Ishikawa (cell line): ENCODE results near the gene NACC2.

Experiments
- CEBPB ChIP-seq: IDR thresholded peaks from 2 replicates; pipeline ENCODE4 v1.6.1; 2012
- CREB1 ChIP-seq: IDR thresholded peaks from 2 replicates; pipeline ENCODE4 v1.6.1; 2012; ENCODE audit warnings: low read depth
- EGR1 ChIP-seq: IDR thresholded peaks from 2 replicates; pipeline ENCODE4 v1.6.1; 2012
- EP300 ChIP-seq: IDR thresholded peaks from 2 replicates; pipeline ENCODE4 v1.6.1; 2012; ENCODE audit warnings: borderline replicate concordance
- FOXM1 ChIP-seq: IDR thresholded peaks from 2 replicates; pipeline ENCODE4 v1.6.1; 2012; ENCODE audit warnings: low read depth, borderline replicate concordance
- NFIC ChIP-seq: IDR thresholded peaks from 2 replicates; pipeline ENCODE4 v1.6.1; 2012
- RAD21 ChIP-seq: IDR thresholded peaks from 2 replicates; pipeline ENCODE4 v1.6.1; 2012; ENCODE audit warnings: low read depth
- TAF1 ChIP-seq: IDR thresholded peaks from 2 replicates; pipeline ENCODE4 v1.6.1; 2012; ENCODE audit warnings: low read depth, mild to moderate bottlenecking
- TCF12 ChIP-seq: IDR thresholded peaks from 2 replicates; pipeline ENCODE4 v1.6.1; 2012; ENCODE audit warnings: low read depth
- TEAD4 ChIP-seq: IDR thresholded peaks from 2 replicates; pipeline ENCODE4 v1.6.1; 2012
- YY1 ChIP-seq: IDR thresholded peaks from 2 replicates; pipeline ENCODE4 v1.6.1; 2012; ENCODE audit warnings: low read depth
- ZBTB7A ChIP-seq: IDR thresholded peaks from 2 replicates; pipeline ENCODE4 v1.6.1; 2012; ENCODE audit warnings: low read depth
- TF ChIP-seq, protein P1 (sequence below): IDR thresholded peaks from 2 replicates; pipeline ENCODE4 v1.6.1; 2012
- TF ChIP-seq, protein P2 (sequence below): IDR thresholded peaks from 2 replicates; pipeline ENCODE4 v1.6.1; 2012; ENCODE audit warnings: low read depth, mild to moderate bottlenecking
- TF ChIP-seq, protein P3 (sequence below): IDR thresholded peaks from 2 replicates; pipeline ENCODE4 v1.6.1; 2012

Gene NACC2

DNA sequence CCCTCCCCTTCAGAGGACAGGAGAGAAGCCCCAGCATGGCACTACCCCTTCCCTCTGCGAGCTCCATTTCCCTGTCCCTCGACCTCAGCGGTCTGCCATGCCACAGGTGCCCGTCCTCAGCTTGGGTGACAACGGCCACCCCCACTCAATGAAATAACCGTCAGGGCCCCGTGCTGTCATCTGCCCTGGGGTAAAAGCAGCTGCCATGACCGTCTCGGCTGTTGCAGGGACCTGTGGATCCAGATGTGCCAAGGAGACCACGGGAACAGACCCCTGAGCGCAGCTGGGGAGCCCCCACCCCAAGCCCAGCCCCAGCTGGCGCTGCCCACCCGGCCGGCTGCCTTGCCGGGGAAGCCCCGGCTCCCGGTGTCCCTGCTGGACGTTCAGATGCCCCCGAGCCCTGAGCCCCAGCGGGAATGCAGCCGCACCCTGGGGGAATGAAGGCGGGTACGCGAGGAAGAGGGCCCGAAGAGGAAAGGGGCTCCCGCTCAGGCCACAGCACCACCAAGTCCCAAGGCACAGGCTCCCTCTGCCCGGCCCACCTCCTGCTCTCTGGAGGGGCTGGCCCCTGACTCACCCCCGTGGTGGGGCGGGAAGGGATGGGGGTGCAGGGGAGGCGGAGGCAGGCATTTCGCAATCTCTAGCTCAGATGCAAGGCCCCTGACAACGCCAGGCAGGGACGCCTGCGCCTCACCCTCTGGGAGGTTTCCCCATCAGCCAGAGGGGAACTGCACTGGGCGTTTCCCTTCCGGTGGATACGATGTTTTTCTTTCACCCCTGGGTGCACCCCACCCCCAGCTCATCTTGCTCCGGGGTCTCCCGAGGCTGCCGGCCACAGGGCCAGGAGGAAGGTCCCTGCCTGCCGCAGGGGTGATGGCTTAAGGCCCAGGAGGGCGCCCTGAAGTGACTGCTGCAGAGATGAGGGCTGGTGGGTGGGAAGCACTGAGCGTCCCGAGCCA is 49.2 kb downstream of the NACC2 start:
- TF ChIP-seq CREB1 (no peak), CEBPB (peak; percentile 40; the same call in 1 of the 2 replicates)
- TF ChIP-seq, protein P1, sequence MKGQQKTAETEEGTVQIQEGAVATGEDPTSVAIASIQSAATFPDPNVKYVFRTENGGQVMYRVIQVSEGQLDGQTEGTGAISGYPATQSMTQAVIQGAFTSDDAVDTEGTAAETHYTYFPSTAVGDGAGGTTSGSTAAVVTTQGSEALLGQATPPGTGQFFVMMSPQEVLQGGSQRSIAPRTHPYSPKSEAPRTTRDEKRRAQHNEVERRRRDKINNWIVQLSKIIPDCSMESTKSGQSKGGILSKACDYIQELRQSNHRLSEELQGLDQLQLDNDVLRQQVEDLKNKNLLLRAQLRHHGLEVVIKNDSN = no peak
- TF ChIP-seq, protein P2, sequence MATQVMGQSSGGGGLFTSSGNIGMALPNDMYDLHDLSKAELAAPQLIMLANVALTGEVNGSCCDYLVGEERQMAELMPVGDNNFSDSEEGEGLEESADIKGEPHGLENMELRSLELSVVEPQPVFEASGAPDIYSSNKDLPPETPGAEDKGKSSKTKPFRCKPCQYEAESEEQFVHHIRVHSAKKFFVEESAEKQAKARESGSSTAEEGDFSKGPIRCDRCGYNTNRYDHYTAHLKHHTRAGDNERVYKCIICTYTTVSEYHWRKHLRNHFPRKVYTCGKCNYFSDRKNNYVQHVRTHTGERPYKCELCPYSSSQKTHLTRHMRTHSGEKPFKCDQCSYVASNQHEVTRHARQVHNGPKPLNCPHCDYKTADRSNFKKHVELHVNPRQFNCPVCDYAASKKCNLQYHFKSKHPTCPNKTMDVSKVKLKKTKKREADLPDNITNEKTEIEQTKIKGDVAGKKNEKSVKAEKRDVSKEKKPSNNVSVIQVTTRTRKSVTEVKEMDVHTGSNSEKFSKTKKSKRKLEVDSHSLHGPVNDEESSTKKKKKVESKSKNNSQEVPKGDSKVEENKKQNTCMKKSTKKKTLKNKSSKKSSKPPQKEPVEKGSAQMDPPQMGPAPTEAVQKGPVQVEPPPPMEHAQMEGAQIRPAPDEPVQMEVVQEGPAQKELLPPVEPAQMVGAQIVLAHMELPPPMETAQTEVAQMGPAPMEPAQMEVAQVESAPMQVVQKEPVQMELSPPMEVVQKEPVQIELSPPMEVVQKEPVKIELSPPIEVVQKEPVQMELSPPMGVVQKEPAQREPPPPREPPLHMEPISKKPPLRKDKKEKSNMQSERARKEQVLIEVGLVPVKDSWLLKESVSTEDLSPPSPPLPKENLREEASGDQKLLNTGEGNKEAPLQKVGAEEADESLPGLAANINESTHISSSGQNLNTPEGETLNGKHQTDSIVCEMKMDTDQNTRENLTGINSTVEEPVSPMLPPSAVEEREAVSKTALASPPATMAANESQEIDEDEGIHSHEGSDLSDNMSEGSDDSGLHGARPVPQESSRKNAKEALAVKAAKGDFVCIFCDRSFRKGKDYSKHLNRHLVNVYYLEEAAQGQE = no peak

DNA sequence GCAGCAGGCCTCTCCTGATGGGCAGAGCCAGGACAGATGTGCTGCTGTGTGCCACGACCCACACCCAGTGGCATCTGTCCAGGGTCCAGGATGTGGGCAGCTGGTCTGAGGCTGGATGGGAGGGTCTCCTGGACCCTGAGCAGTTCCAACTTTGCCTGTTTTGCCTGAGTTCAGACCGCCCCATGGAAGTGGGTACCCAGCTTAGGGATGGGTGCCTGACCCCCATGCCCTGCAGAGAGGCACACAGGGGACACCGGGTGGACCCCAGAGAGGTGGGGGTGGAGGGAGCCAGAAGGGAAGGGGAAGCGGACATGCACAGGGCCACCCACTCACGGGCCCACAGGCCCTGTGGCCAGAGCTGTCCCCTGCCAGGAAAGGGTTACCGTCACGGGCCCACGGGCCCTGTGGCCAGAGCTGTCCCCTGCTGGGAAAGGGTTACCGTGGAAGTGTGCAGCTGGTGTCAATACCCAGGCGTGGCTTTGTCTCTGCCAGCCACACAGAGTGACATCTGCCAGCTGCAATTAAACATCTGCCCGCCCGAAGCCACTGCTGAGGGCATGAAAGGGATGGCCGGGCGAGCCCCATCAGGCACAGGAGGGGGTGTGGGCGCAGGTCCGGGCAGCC is 50.0 kb downstream of the NACC2 start:
- TF ChIP-seq CEBPB = no peak
- TF ChIP-seq, protein P2 = no peak
- TF ChIP-seq YY1 = no peak
- no peak for TF ChIP-seq CREB1
- TF ChIP-seq TEAD4 = no peak
- TF ChIP-seq, protein P1 = no peak
- TF ChIP-seq FOXM1 = no peak
- no peak for TF ChIP-seq TCF12
- no peak for TF ChIP-seq EGR1
- no peak for TF ChIP-seq TAF1
- TF ChIP-seq RAD21 = no peak
- TF ChIP-seq EP300 = no peak
- TF ChIP-seq, protein P3, sequence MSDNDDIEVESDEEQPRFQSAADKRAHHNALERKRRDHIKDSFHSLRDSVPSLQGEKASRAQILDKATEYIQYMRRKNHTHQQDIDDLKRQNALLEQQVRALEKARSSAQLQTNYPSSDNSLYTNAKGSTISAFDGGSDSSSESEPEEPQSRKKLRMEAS = no peak
- no peak for TF ChIP-seq NFIC
- TF ChIP-seq ZBTB7A = no peak

DNA sequence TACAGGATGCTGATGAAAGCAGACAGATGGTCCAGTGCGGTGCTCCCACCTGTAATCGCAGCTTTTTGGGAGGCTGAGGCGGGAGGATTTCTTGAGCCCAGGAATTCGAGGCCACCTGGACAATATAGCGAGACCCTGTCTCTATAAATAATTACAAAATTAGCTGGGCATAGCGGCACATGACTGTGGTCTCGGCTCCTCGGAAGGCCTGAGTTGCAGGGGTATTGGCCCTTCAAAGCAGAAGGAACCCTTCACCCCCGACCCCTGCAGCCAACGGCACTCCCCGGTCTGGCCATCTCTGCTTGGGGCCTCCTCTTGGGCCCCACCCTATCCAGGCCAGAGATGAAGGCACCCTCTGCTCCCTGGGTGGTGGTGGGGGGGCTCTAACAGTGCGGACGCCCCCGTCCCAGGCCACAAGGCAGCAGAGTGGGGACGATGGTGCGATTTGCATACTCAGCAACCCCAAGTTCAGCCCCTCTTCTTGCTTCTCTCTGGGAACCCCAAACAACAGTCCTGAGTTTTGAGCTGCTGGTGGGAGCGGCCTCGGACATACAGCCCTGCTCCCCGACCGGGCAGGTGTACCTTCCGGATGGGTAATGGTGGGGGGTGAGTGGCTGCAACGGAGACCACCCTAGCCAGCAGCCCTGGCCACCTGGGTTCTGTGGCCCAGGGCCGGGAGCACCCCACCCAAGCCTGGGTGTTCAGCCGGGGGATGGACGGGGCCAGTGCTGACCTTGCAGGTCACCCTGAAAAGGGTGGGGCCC is 50.7 kb downstream of the NACC2 start:
- TF ChIP-seq NFIC = no peak
- TF ChIP-seq FOXM1 = no peak
- no peak for TF ChIP-seq TCF12

DNA sequence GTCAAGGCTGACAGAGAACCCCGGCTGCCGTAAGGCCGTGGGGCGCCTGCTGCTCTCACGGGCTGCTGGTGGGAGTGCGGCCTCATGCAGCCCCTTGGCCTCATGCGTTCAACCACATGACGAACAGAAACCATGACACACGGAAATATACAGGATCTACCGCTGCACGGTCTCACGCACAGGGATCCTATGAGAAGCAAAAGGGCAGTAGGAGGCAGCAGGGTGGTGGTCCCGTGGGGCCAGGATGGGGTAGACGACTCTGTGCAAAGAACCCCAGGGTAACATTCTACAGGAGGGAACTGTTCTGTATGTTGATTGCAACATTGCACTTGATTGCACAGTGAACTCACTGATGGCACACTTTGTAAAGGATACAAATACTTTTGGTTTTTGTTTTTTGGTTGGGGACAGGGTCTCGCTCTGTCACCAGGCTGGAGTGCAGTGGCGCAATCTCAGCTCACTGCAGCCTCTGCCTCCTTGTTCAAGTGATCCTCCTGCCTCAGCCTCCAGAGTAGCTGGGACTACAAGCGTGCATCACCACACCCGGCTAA is 51.6 kb downstream of the NACC2 start:
- TF ChIP-seq TEAD4 (no peak), EP300 (no peak), CREB1 (no peak)

DNA sequence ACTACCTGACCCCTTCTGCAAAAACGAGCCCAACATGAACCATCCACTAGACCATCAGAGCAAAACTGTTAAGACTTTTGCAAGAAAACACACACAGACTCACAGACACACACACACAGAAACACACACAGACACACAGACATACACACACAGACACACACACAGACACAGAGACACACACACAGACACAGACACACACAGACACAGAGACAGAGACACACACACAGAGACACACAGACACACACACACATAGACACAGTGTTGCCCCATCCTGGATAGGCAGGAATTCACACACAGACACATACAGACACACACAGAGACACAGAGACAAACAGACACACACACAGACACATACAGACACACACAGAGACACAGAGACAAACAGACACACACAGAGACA is 52.5 kb downstream of the NACC2 start:
- no peak for TF ChIP-seq CREB1
- TF ChIP-seq TAF1 = no peak
- TF ChIP-seq CEBPB = no peak
- no peak for TF ChIP-seq RAD21
- TF ChIP-seq, protein P1 = no peak
